ENCODE results near the gene CRYBB1. TPM values are rescaled to one million over a fixed set of nuclear protein-coding genes. Genes with fewer than 3 reads are reported as not detected.
"Not testable (repeated sequence)": the region's sequence is repeated elsewhere in the genome, so short reads cannot be mapped to it uniquely, and the experiment has no call there.

CRYBB1 gene
- polyA plus RNA-seq, 3 donors: 0.29 to 0.78 (median 0.69) TPM

DNA sequence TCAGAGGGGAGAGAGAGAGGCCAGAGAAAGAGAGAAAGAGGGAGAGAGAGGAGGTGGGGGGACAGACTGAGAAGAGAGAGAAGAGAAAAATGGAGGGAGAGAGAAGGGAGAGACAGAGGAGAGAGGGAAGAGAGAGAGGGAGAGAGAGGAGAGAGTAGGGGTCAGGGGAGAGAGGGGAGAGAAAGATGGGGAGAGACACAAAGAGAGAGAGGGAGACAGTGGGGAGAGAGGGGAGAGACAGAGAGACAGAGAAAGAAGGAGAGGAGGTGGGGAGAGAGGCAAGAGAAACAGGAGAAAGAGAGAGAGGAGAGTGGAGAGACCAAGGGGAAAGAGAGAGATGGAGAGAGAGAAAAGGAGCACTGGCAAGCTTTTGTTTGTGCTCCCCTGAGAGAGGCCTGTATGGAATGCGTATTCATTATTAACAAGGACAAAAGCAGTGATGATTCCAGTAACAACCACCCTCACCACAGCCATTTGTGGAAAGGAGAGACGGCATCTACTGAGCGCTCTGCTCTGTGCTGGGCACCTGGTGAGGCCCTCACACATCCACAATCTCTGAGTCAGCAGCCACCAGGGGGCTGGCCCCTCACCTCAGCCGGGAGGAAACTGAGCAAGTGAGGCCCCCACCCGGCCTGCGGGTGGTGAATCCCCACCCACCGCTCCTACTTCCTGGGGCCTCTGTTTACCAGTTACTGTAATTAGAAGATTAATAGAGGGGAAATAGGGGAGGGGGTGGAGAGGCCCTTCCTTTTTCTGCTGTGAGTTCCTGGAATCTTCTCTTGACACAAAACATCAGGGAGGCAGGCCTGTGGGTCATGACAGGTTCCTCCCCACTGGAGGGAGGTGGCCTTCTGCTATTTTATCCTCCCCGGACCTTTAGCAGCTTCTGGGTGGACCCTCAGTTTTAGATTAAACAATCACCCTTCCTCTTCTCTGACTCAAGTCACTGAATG, 24.9 kb upstream of the CRYBB1 start:
- DNase-seq (ENCODE audit: low read depth in 3 of 3, low spot score in 2 of 3): no peak

DNA sequence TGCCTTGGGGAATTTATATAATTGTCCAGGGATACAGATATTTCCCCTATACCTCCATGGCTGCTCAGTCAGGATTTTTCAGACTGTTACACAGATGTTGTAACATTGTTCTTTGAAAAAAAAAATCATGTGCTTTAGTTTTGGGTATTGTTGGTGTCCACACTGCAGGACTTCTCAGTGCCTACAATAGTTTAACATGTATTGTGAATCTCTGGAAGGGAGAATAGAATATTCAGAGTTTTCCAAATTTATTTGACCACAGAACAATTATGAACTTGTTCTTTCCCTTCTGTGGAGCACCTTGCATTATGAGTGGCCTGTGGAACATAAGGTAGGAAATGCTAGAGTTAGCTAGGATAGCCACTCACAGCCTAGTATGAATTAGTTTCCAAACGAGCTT, 18.5 kb upstream of the CRYBB1 start:
- DNase-seq (ENCODE audit: low read depth in 3 of 3, low spot score in 2 of 3): no peak

DNA sequence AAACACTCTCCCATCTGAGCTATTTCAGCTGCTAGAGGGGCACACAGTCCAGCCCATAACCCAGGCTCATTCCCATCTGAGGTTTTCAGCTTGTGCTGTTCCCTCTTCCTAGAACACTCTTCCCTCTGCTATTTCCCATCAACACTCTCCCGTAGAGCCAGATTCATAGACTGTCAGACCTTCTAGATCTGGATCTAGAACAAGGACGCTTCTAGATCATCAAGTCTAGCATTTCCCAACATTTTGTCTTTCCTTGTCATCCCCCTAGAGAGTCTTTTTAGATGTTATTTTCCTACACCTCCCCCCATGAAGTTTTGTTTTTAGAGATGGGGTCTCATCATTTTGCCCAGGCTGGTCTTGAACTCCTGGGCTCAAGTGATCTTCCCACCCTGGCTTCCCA, 17.3 kb upstream of the CRYBB1 start:
- DNase-seq (ENCODE audit: low read depth in 3 of 3, low spot score in 2 of 3): no peak

DNA sequence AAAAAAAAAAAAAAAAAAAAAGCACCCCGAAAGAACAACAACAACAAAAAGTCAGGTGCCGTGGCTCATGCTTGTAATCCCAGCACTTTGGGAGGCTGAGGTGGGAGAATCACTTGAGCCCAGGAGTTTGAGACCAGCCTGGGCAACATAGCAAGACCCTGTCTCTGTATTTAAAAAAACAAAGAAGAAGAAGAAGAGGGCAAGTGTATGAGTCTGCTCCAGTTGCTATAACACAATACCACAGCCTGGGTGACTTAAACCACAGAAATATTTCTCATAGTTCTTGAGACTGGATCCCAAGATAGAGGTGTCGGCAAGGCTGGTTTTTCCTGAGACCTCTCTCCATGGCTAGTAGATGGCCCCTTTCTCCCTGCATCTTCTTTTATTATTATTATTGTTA, 16.4 kb upstream of the CRYBB1 start:
- no peak for DNase-seq (ENCODE audit: low read depth in 3 of 3, low spot score in 2 of 3)

DNA sequence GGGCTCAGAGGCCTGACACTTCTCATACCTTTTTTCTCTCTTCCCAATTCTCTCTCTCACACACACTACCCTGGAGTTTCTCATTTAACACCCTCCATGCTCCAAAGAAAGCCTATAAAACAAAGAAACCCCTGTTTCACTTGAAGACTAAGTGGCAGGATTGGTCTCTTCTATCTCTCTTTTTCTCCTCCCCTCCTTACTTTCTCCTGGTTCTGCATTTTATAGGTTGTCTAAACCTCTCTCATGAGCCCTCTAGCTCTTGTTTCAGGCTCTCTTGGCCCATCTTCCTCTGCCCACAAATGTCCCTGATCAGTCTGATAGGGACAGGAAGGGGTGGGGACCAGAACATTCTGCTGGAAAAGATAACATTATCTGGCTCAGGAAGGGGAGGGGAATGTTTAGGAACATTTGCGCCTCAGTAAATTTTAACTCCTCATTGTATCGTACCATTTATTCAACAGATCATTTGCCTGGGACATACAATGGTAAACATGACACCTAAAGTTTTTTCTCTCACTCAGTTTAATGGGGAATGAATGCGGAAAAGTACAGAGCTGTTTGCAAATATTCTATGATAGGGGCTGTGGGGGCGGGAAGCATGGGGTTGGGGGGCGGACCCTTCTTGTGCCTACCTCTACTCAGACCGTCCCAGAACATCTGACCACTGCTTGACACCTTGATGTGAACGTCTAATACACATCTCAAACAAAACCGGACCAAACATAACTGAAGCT, 14.8 kb upstream of the CRYBB1 start:
- no peak for DNase-seq (ENCODE audit: low read depth in 3 of 3, low spot score in 2 of 3)

DNA sequence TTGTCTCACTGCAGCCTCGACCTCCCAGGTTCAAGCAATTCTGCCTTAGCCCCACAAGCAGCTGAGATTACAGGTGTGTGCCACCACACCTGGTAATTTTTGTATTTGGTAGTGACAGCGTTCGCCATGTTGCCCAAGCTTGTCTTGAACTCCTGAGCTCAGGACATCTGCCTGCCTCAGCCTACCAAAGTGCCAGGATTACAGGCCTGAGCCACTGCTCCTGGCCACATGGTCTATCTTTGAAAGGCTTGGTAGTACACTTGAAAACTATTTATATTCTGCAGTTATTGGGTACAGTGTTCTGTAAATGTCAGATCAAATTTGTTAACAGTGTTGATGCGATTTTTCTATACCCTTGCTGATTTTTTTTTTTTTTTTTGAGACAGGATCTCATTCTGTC, 13.5 kb upstream of the CRYBB1 start:
- DNase-seq (ENCODE audit: low read depth in 3 of 3, low spot score in 2 of 3): no peak

DNA sequence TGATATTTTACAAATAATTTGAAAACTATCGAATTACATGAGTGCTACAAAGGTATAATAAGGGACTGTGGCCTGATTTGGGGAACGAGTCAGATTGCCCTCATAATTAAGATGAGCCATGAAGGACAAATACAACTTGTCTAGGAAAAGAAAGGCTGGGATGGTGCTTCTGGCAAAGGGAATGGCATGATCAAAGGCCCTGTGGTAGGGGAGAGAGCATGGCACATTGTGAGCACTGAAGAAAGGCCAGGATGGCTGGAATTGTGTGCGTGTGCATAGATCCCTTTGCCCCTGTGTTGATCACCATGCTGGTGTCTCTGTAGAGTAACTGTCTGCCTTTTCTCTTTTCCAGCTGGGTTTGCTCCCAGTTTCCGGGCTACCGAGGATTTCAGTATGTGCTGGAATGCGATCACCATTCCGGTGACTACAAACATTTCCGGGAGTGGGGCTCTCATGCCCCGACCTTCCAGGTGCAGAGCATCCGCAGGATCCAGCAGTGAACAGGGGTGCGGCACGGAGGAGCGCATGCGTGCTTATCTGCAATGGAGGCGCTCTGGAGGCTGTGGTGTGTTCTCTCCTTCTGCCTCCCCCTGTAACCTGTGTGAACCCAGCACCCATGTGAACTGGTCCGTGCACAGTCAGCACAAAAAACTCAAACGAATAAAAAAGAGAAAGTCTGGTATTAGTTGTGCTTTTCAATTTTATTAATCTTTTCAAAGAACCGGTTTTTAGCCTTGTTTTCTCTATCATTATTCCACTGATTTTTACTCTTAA, 12.3 kb upstream of the CRYBB1 start:
- DNase-seq (ENCODE audit: low read depth in 3 of 3, low spot score in 2 of 3): no peak

DNA sequence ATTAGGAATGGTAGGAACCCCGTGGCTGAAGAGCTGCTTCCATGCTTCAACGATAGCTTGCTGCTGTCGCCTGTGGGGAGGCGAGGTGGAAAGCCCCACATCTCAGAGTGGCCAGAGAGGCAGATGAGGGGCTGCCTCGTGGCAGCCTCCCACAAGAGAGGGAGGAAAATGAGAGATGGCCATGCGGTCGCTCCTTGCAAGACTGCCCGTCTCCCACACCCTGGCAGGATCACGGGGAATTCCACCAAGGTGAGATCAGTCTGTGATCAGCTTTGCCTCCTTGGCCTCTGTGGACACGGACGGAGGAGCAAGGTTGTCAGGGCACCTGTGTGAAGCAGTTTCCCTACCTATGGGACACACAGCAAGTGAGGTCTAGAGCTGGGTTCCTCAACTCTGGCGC, 7.0 kb upstream of the CRYBB1 start:
- DNase-seq (ENCODE audit: low read depth in 3 of 3, low spot score in 2 of 3): no peak

DNA sequence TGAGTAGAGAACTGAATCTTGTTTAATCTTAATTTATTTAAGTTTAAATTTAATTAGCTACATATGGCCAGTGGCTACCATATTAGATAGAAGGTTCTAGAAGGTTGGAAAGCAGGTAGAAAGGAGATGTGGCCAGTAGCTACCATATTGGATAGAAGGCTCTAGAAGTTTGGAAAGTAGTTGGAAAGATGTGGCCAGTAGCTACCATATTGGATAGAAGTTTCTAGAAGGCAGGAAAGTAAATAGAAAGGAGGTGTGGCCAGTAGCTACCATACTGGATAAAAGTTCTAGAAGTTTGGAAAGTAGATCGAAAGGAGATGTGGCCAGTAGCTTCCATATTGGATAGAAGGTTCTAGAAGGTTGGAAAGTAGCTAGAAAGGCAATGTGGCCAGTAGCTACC, 6.2 kb upstream of the CRYBB1 start:
- no peak for DNase-seq (ENCODE audit: low read depth in 3 of 3, low spot score in 2 of 3)

DNA sequence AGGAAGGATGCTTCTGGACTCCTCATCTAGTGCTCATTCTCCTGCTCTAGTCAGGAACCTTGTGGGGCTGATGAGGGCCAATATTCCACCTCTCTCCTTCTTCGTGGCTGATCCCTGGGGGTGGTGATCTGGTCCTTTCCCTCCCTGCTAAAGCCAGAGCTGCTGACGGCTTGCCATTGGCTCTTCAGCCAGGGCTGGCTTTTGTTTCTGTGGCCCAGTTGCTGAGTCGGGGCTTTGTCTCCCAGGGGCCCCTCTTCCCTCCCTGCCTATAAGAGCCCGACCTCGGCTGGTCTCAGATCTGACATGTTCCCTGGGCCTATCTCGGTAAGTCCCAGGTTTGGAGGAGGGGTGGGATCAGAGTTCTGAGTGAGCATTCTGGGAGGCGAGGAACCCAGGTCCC, 3.8 kb upstream of the CRYBB1 start, which contains the start of gene CRYBA4:
TSS of gene CRYBA4 (plus strand) at position 301 of the 400 bp plus-strand sequence. CDS start 634 bp downstream, outside the sequence.
- no peak for DNase-seq (ENCODE audit: low read depth in 3 of 3, low spot score in 2 of 3)

DNA sequence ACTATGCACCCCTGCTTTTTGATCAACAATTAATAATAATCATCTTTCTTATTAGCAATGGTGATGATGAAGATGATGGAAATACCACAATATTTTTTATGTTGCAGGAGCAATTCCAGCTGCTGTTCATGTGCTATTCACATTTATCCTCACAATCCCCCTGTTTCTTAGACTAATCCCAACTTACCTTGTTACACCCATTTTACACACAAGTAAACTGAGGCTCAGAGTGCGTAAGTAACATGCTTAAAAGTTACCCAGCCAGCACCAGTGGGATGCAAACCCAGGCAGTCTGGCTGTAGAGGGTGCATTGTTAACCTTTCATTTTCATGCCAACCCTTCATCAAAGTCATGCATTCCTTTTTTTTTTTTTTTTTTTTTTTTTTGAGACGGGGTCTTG, 2.4 kb upstream of the CRYBB1 start:
- no peak for DNase-seq (ENCODE audit: low read depth in 3 of 3, low spot score in 2 of 3)

DNA sequence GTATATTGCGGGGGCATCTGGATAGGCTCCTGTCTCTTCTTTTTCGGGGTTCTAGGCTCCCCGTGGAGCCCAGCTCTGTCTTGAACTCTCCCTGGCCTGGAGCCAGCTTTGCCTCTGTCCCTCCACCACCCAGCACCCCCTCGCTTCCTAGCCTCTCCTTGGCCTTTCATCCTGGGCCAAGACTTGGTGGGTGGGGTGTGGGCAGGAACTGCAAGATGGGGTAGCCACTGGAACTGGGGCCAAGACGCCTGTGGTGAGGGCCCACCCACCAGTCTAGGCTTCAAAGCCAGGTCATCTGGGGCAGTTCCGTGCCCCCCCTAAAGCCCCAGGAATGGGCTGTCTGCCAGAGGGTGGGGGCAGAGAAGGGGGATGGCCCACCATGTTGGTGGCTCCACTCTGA, 1.7 kb upstream of the CRYBB1 start:
- DNase-seq (ENCODE audit: low read depth in 3 of 3, low spot score in 2 of 3): no peak

DNA sequence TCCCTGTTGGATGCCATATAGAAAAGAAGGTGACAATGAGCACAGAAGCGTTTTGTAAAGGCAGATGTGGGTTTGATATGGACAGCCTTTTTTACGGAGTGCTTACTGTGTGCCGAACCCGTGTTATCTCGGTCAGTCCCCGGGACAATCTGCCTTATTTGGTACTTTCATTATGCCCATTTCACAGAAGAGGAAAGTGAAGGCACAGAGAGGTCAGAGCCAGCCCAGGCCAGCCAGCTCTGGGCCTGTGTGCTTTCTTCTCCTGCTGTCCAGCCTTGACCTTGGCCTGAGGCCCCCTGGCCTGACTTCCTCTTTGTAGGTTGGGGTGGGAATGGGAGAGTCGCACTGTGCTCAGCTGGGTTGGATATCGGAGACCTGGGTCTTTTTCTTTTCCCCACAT, 628 bp upstream of the CRYBB1 start:
- no peak for DNase-seq (ENCODE audit: low read depth in 3 of 3, low spot score in 2 of 3)

DNA sequence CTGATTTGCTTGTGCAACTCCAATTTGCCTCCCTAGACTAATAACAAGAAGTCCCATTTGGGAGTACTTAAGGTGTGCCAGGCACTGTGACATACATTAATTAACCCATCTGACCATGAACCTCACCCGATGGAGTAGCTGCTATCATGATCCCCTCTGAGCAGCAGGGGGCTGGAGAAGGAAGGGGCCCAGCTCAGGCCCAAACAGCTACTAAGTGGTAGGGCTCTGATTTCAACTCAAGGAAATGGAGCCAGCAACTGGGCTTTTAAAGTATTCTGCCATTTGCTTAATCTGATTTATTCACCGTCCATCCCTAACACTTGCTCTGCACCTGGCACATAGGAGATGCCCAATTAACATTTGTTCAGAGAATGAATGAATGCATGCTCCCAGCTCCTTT, 1.2 kb downstream of the CRYBB1 start:
- no peak for DNase-seq (ENCODE audit: low read depth in 3 of 3, low spot score in 2 of 3)

DNA sequence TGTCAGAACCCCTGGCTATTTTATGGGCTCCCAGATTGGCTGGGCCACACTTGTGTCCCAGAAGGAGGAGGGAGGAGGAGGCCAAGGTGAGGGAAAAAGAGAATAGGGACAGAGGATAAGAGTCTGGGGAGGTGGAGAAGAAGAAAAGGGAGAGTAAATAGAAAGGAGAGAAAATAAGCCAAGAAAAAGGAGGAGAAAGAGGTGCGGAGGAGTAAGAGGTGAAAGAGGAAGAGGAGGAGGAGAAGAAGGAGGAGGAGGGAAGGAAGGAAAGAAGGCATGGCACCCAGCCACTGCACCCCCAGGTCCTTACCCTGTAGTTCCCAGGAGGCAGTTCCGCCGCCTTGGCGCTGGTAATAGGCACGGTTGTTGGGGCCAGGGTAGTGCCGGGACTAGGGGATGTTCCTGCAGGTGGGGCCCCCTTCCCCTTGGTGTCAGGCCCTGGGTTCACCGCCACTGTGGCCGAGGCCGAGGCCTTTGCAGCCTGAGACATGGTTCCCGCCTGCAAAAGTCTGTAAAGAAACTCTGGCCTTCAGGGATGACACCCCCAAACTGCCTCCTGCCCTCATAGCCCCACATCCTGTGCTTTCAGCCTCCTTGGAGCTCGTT, 1.9 kb downstream of the CRYBB1 start:
- no peak for DNase-seq (ENCODE audit: low read depth in 3 of 3, low spot score in 2 of 3)

DNA sequence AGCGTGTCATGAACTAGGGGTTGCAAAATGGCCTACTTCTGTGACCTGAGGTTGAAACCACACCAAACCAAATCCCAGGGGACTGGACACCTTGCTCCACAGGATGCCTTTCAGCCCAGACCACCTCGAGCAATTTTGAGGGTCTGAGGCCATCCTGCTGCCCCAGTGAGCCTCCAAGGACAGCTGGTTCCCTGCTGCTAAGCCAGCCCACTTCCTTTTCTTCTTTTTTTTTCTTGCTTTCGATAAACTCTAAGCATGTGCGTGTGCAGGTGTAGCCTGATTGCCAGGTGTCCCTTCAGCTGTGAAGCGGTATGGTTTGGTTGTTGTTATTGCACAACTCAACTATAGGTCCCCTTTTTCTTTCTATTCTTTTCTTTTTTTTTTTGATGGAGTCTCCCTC, 2.7 kb downstream of the CRYBB1 start:
- no peak for DNase-seq (ENCODE audit: low read depth in 3 of 3, low spot score in 2 of 3)

DNA sequence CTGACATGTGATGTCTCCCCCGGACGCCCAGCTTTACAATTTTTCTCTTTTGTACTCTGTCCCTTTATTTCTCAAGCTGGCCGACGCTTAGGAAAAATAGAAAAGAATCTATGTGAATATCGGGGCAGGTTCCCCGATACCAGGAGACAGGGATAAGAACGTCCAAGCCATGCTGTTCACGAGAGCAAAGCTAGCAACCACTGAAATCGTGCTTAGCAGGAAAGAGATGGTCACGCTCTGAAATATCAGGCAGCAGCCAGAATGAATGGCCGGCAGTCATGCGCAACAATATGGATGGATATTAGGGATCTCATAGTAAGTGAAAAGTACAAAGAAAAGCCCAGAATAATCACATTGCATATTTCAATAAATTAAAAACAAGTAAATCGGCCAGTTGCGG, 3.5 kb downstream of the CRYBB1 start:
- no peak for DNase-seq (ENCODE audit: low read depth in 3 of 3, low spot score in 2 of 3)

DNA sequence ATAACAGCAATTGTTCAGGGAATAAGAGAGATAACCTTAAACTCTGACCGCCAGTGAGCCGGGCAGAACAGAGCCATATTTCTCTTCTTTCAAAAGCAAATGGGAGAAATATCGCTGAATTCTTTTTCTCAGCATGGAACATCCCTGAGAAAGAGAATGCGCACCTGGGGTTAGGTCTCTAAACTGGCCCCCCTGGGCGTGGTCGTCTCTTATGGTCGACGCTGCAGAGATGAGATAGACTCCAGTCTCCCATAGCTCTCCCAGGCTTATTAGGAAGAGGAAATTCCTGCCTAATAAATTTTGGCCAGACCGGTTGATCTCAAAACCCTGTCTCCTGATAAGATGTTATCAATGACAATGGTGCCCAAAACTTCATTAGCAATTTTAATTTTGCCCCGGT, 4.1 kb downstream of the CRYBB1 start:
- not testable (repeated sequence) for DNase-seq (ENCODE audit: low read depth in 3 of 3, low spot score in 2 of 3)

DNA sequence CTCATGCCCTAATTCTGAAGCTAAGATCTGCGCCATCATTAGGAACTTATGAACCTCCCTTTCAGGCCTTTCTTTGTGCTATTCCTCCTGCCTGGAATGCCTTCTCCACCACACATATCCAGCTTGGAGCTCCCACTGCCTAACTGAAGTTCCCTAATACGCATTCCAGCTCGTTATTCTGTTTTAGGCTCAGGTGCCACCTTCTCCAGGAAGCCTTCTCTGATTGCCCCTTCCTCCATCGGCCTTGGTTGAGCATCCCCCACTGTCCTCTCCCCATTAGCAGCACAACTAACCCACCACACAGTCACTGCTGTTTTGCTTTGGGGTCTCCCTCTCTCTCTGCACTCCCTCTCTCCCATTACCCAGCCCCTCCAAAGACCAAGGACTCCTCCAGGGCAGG, 5.2 kb downstream of the CRYBB1 start:
- DNase-seq (ENCODE audit: low read depth in 3 of 3, low spot score in 2 of 3): no peak

DNA sequence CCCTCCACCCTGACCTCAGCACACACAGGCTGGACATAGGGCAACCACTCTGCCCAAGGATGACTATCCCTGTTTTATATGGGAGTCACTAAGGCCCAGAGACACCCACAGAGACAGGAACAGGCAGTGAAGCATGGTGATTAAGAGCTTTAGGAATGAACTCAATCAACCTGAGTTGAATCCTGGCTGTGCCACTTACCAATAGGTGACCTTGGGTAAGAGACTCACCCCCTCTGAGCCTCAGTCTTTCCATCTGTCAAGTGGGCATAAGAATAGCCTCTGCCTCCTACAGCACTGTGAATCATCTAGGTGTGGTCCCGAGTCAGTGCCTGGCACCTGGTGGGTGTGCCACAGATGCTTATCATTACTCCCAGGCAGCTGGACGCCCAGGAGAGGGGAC, 6.8 kb downstream of the CRYBB1 start:
- no peak for DNase-seq (ENCODE audit: low read depth in 3 of 3, low spot score in 2 of 3)

Data from right renal cortex interstitium (tissue), 3 donors.